IMR-90 (cell line): ENCODE measurements around the gene RMND1. TPM values are rescaled to one million over a fixed set of nuclear protein-coding genes. Genes with fewer than 3 reads are reported as not detected.

ENCODE experiments used
- ATAC-seq: fragments of 200-7000 bp; cut with Tn5 transposase; 2 replicates; pipeline ENCODE4 v1.9.1; 2020; ENCODE audit warnings: low read depth, mild to moderate bottlenecking, moderate library complexity
- BruUV-seq: library from RNA; stranded (reverse); fragments of 400-500 nt; replicated peaks from 2 replicates; lab custom pipeline; 2021; lab: Mats Ljungman, UMichigan
- CTCF ChIA-PET: fragments of 300-600 bp; formaldehyde crosslinking; extraction: SDS; loops from one replicate; lab custom pipeline; 2021; ENCODE audit warnings: antibody characterized with exemption; lab: Yijun Ruan, JAX
- POLR2A ChIA-PET: fragments of 300-600 bp; sonication (Branson Sonifier 250); formaldehyde crosslinking; loops from one replicate; lab custom pipeline; 2022; ENCODE audit warnings: antibody characterized with exemption; ENCODE audit not compliant: unreplicated experiment; lab: Charles Lee
- DNase-seq: peaks from one replicate; pipeline ENCODE4 v3.0.0; 2013
- H2AFZ ChIP-seq: replicated peaks from 2 replicates; pipeline ENCODE3; 2013; ENCODE audit warnings: low read length, mild to moderate bottlenecking; ENCODE audit not compliant: poor library complexity
- H2AK5ac ChIP-seq: 2 replicates; pipeline ENCODE4 v1.6.1; 2013; ENCODE audit warnings: low read depth, low read length, inconsistent platforms
- H2AK9ac ChIP-seq: replicated peaks from 2 replicates; pipeline ENCODE3; 2013; ENCODE audit warnings: mild to moderate bottlenecking, low read depth, low read length, moderate library complexity; ENCODE audit not compliant: poor library complexity
- H2BK120ac ChIP-seq: 2 replicates; pipeline ENCODE4 v1.6.1; 2013; ENCODE audit warnings: low read depth, low read length, inconsistent platforms
- H2BK15ac ChIP-seq: 3 replicates; pipeline ENCODE4 v1.6.1; 2013; ENCODE audit warnings: low read depth, low read length, inconsistent platforms
- H2BK20ac ChIP-seq: 2 replicates; pipeline ENCODE4 v1.6.1; 2013; ENCODE audit warnings: low read depth, mild to moderate bottlenecking, inconsistent platforms, low read length, moderate library complexity
- H2BK5ac ChIP-seq: 2 replicates; pipeline ENCODE4 v1.6.1; 2013; ENCODE audit warnings: mild to moderate bottlenecking, low read depth, low read length, inconsistent platforms; ENCODE audit not compliant: poor library complexity, severe bottlenecking
- H3K14ac ChIP-seq: replicated peaks from 2 replicates; pipeline ENCODE4 v1.6.1; 2013; ENCODE audit warnings: low read depth, low read length, inconsistent platforms
- H3K18ac ChIP-seq: 2 replicates; pipeline ENCODE4 v1.6.1; 2013; ENCODE audit warnings: low read depth, low read length, control low read depth
- H3K23ac ChIP-seq: 2 replicates; pipeline ENCODE4 v1.6.1; 2013; ENCODE audit warnings: low read depth, low read length, inconsistent platforms
- H3K27ac ChIP-seq: 2 replicates; pipeline ENCODE4 v1.5.1; 2013; ENCODE audit warnings: mild to moderate bottlenecking, control low read depth, low read length; ENCODE audit not compliant: insufficient read depth
- H3K27me3 ChIP-seq: 2 replicates; pipeline ENCODE4 v1.6.1; 2013; ENCODE audit warnings: low read length; ENCODE audit not compliant: control insufficient read depth, insufficient read depth
- H3K36me3 ChIP-seq: 2 replicates; pipeline ENCODE4 v1.6.1; 2013; ENCODE audit warnings: low read length, mixed read lengths; ENCODE audit not compliant: control insufficient read depth, insufficient read depth
- H3K4ac ChIP-seq: 2 replicates; pipeline ENCODE4 v1.6.1; 2013; ENCODE audit warnings: low read depth, low read length, inconsistent platforms
- H3K4me1 ChIP-seq: 2 replicates; pipeline ENCODE4 v1.6.1; 2013; ENCODE audit warnings: low read length, mixed read lengths; ENCODE audit not compliant: control insufficient read depth, insufficient read depth
- H3K4me2 ChIP-seq: 2 replicates; pipeline ENCODE4 v1.6.1; 2013; ENCODE audit warnings: low read depth, mild to moderate bottlenecking, control low read depth, low read length, moderate library complexity
- H3K4me3 ChIP-seq: 2 replicates; pipeline ENCODE4 v1.5.1; 2013; ENCODE audit warnings: low read depth, mild to moderate bottlenecking, control low read depth, low read length, moderate library complexity; ENCODE audit not compliant: insufficient read depth
- H3K56ac ChIP-seq: 2 replicates; pipeline ENCODE4 v1.6.1; 2013; ENCODE audit warnings: low read length, inconsistent platforms; ENCODE audit not compliant: insufficient read depth; ENCODE audit errors: extremely low read depth
- H3K79me1 ChIP-seq, 2 experiments: 2 replicates each; pipeline ENCODE4 v1.6.1; 2013; ENCODE audit warnings: low read length in 2 of 2, inconsistent platforms in 1 of 2, low read depth in 1 of 2
- H3K9ac ChIP-seq: 2 replicates; pipeline ENCODE4 v1.6.1; 2013; ENCODE audit warnings: low read depth, low read length, control low read depth
- H3K9me1 ChIP-seq: 2 replicates; pipeline ENCODE4 v1.6.1; 2013; ENCODE audit warnings: low read length, inconsistent platforms; ENCODE audit not compliant: insufficient read depth
- H3K9me3 ChIP-seq: 2 replicates; pipeline ENCODE4 v1.6.1; 2013; ENCODE audit warnings: low read length; ENCODE audit not compliant: control insufficient read depth, insufficient read depth
- H4K20me1 ChIP-seq: 2 replicates; pipeline ENCODE4 v1.6.1; 2013; ENCODE audit warnings: low read length, inconsistent platforms; ENCODE audit not compliant: insufficient read depth
- H4K5ac ChIP-seq: 2 replicates; pipeline ENCODE4 v1.6.1; 2013; ENCODE audit warnings: mild to moderate bottlenecking, low read depth, low read length, control low read depth
- H4K8ac ChIP-seq, 2 experiments: 2 replicates each; pipeline ENCODE4 v1.6.1; 2013; ENCODE audit warnings: low read depth in 2 of 2, low read length in 2 of 2, control low read depth in 1 of 2, inconsistent platforms in 1 of 2
- H4K91ac ChIP-seq: 2 replicates; pipeline ENCODE4 v1.6.1; 2013; ENCODE audit warnings: low read depth, low read length, inconsistent platforms; ENCODE audit not compliant: insufficient read depth
- BHLHE40 ChIP-seq: fragments of 150-350 bp; IDR thresholded peaks from 2 replicates; pipeline ENCODE4 v1.6.1; 2016; ENCODE audit warnings: mild to moderate bottlenecking, low read depth, low read length
- CEBPB ChIP-seq: IDR thresholded peaks from 2 replicates; pipeline ENCODE4 v1.6.1; 2012; ENCODE audit warnings: low read depth, low read length, improper control_type of control experiment
- CHD1 ChIP-seq: IDR thresholded peaks from 2 replicates; pipeline ENCODE4 v1.6.1; 2012; ENCODE audit warnings: low read depth, low read length, improper control_type of control experiment
- CTCF ChIP-seq: conservative IDR thresholded peaks from 2 replicates; pipeline ENCODE4 v1.5.1; 2012; ENCODE audit warnings: mild to moderate bottlenecking, low read depth, low read length, improper control_type of control experiment
- FOS ChIP-seq: fragments of 150-350 bp; IDR thresholded peaks from 2 replicates; pipeline ENCODE4 v1.6.1; 2016; ENCODE audit warnings: low read depth, low read length
- MAZ ChIP-seq: IDR thresholded peaks from 2 replicates; pipeline ENCODE4 v1.6.1; 2012; ENCODE audit warnings: low read depth, mild to moderate bottlenecking, low read length, improper control_type of control experiment, moderate library complexity, borderline replicate concordance
- MXI1 ChIP-seq: IDR thresholded peaks from 2 replicates; pipeline ENCODE4 v1.6.1; 2012; ENCODE audit warnings: low read depth, mild to moderate bottlenecking, low read length, moderate library complexity, borderline replicate concordance
- RAD21 ChIP-seq: IDR thresholded peaks from 2 replicates; pipeline ENCODE4 v1.6.1; 2012; ENCODE audit warnings: low read length, improper control_type of control experiment
- RCOR1 ChIP-seq: IDR thresholded peaks from 2 replicates; pipeline ENCODE4 v1.6.1; 2012; ENCODE audit warnings: mild to moderate bottlenecking, low read length, improper control_type of control experiment; ENCODE audit not compliant: insufficient replicate concordance
- RFX5 ChIP-seq: IDR thresholded peaks from 2 replicates; pipeline ENCODE4 v1.8.0; 2012; ENCODE audit warnings: low read depth, mild to moderate bottlenecking, low read length, moderate library complexity
- SMC3 ChIP-seq: fragments of 150-350 bp; IDR thresholded peaks from 2 replicates; pipeline ENCODE4 v1.6.1; 2016; ENCODE audit warnings: low read depth, mild to moderate bottlenecking, antibody characterized with exemption, low read length, moderate library complexity
- dilution Hi-C: fragments of 300-500 bp; cut with HindIII; formaldehyde crosslinking; loops from one replicate; pipeline ENCODE4 v1.14.3; 2018; ENCODE audit warnings: low sequenced_read_pairs; ENCODE audit not compliant: unreplicated experiment
- in situ Hi-C: fragments of 300-500 bp; cut with MboI; formaldehyde crosslinking; loops from 3 replicates; pipeline ENCODE4 v1.14.3; 2019; ENCODE audit warnings: low sequenced_read_pairs, inconsistent platforms, mixed read lengths
- intact Hi-C: fragments of 100-400 bp; cut with micrococcal nuclease; formaldehyde crosslinking; loops from 2 replicates; pipeline ENCODE4 v1.10.0; 2022
- polyA plus RNA-seq, 3 experiments: library from polyadenylated mRNA; depleted of rRNA; stranded (reverse); fragments of >200 nt; gene quantifications; 2 replicates each; pipeline ENCODE4 v1.2.3, GENCODE V29; 2012; ENCODE audit warnings: low replicate concordance in 1 of 3
- total RNA-seq: library from RNA; depleted of rRNA; stranded (reverse); fragments of >200 nt; gene quantifications from 2 replicates; pipeline ENCODE4 v1.2.3, GENCODE V29; 2012

Gene RMND1
- total and polyA plus RNA-seq, 2 of the 4 experiments (the other 2 are of a cell fraction), result 13.1 to 24.6 TPM

GRCh38 chr6:151437401-151437800 is 14.5 kb downstream of the RMND1 start:
- ChIA-PET POLR2A (interaction anchor here (0.6 to 1.1 kb wide), 2 partner anchors 8 to 10 kb away, joined by 4 to 9 read pairs; no protein-coding TSS in a partner anchor), CTCF (interaction anchor here (0.6 to 1.1 kb wide), 3 partner anchors 8 to 56 kb away, joined by 3 to 5 read pairs (median 3); no protein-coding TSS in a partner anchor)
- no peak overlapping the region for H2BK5ac ChIP-seq
- no peak overlapping the region for H3K4me2 ChIP-seq
- no peak overlapping the region for H2AK5ac ChIP-seq
- BruUV-seq, result no TSS peak
- H3K9ac ChIP-seq, result no peak overlapping the region
- peaks cover 4% of the 10 kb centered on the region; the same call in 1 of the 2 replicates for H3K9me1 ChIP-seq
- H3K23ac ChIP-seq, result no peak overlapping the region
- H3K56ac ChIP-seq, result no peak overlapping the region
- intact Hi-C loops (no loop called here), dilution Hi-C loops (no loop called here), in situ Hi-C loops (loop anchor here (25.0 kb wide), 1 partner anchor 700 kb away; no protein-coding TSS in a partner anchor)
- H4K5ac ChIP-seq, result no peak overlapping the region
- no peak overlapping the region for H3K27ac ChIP-seq
- no peak overlapping the region for H3K14ac ChIP-seq
- no peak overlapping the region for H2BK120ac ChIP-seq
- DNase-seq, result peak; percentile 51
- H2BK15ac ChIP-seq, result no peak overlapping the region
- H3K4ac ChIP-seq, result no peak overlapping the region
- H2AFZ ChIP-seq, result no peak overlapping the region
- H3K4me3 ChIP-seq, result no peak overlapping the region
- no peak overlapping the region for H3K18ac ChIP-seq
- ATAC-seq, result peak; percentile 72
- H4K20me1 ChIP-seq, result peaks cover 10% of the 10 kb centered on the region; the same call in 1 of the 2 replicates
- no peaks in the 10 kb centered on the region for H3K9me3 ChIP-seq
- H4K91ac ChIP-seq, result no peak overlapping the region
- TF ChIP-seq RCOR1 (no peak), RAD21 (no peak), SMC3 (no peak), RFX5 (no peak), CHD1 (no peak), MAZ (no peak), CEBPB (no peak), CTCF (no peak), BHLHE40 (no peak), MXI1 (no peak), FOS (no peak)
- peaks cover 2% of the 10 kb centered on the region for H3K4me1 ChIP-seq
- H4K8ac ChIP-seq, result no peak overlapping the region
- H3K79me1 ChIP-seq, result peaks cover 13 to 34% of the 10 kb centered on the region in 2 experiments
- no peak overlapping the region for H2BK20ac ChIP-seq
- no peaks in the 10 kb centered on the region for H3K27me3 ChIP-seq
- no peak overlapping the region for H2AK9ac ChIP-seq
- peaks cover 1% of the 10 kb centered on the region for H3K36me3 ChIP-seq
